NT2/D1 (cell line): ENCODE results near the gene PAOX.

ENCODE experiments used
- SUZ12 ChIP-seq: IDR thresholded peaks from 2 replicates; pipeline ENCODE4 v1.6.1; 2011; ENCODE audit not compliant: insufficient read length, insufficient read depth; ENCODE audit errors: extremely low read depth
- YY1 ChIP-seq: IDR thresholded peaks from 2 replicates; pipeline ENCODE4 v1.6.1; 2011; ENCODE audit not compliant: insufficient read length, insufficient read depth
- ZNF274 ChIP-seq: IDR thresholded peaks from 2 replicates; pipeline ENCODE4 v1.6.1; 2011; ENCODE audit warnings: mild to moderate bottlenecking, low read depth, low read length

GRCh38 chr10:133361227-133361626, 17.8 kb upstream of the PAOX start:
- no peak for TF ChIP-seq ZNF274
- no peak for TF ChIP-seq YY1
- TF ChIP-seq SUZ12 = no peak
